Fibroblast of pulmonary artery (primary cell): ENCODE results near the gene MAN1C1.
A peak's percentile ranks its signal among the peaks of the same experiment; 100 is the strongest.

Experiments
- DNase-seq: peaks from one replicate; pipeline ENCODE4 v3.0.0-alpha.2; 2010; ENCODE audit warnings: low read depth
- H3K4me3 ChIP-seq: replicated peaks from 2 replicates; pipeline ENCODE4 v1.5.1; 2011; ENCODE audit warnings: low read depth, mild to moderate bottlenecking, control low read depth, low read length, moderate library complexity
- TF ChIP-seq, protein P1 (sequence below): IDR thresholded peaks from 2 replicates; pipeline ENCODE4 v1.5.1; 2011; ENCODE audit warnings: mild to moderate bottlenecking, control low read depth, low read length, inconsistent platforms; ENCODE audit errors: missing control alignments

Gene MAN1C1

DNA sequence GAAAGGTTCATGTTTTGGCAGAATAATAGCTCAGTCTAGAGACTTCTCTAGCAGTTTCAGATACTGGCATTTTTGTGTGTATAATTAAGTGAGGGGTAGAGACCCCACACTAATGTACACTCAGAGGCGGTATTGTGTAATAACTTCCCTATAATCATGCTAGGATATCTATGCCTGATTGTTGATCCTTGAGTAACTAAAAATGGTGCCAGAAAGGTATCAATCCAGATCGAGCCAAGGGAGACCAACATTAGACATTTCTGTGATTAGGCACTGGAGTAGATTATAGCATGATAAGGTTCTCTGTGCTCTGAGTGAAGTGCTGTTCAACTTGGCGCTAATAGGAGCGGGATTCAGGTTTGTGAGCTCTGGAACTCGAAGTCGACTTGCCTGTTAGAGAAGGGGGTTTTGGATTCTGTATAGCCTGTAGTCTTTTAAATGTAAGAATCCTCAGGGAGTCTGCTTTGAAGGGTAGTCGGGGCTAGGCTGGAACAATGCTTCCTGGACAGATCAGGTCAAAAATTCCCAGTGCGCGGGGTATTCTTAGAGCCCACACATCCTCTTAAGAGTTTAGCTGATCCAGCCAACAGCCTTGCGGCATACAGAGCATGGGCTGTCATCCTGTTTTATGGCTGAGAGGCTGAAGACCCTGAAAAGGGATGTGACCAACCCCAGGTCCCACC is 24.2 kb downstream of the MAN1C1 start:
- TF ChIP-seq, protein P1, sequence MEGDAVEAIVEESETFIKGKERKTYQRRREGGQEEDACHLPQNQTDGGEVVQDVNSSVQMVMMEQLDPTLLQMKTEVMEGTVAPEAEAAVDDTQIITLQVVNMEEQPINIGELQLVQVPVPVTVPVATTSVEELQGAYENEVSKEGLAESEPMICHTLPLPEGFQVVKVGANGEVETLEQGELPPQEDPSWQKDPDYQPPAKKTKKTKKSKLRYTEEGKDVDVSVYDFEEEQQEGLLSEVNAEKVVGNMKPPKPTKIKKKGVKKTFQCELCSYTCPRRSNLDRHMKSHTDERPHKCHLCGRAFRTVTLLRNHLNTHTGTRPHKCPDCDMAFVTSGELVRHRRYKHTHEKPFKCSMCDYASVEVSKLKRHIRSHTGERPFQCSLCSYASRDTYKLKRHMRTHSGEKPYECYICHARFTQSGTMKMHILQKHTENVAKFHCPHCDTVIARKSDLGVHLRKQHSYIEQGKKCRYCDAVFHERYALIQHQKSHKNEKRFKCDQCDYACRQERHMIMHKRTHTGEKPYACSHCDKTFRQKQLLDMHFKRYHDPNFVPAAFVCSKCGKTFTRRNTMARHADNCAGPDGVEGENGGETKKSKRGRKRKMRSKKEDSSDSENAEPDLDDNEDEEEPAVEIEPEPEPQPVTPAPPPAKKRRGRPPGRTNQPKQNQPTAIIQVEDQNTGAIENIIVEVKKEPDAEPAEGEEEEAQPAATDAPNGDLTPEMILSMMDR, result no peak
- H3K4me3 ChIP-seq, result no peak overlapping the region
- DNase-seq, result no peak

DNA sequence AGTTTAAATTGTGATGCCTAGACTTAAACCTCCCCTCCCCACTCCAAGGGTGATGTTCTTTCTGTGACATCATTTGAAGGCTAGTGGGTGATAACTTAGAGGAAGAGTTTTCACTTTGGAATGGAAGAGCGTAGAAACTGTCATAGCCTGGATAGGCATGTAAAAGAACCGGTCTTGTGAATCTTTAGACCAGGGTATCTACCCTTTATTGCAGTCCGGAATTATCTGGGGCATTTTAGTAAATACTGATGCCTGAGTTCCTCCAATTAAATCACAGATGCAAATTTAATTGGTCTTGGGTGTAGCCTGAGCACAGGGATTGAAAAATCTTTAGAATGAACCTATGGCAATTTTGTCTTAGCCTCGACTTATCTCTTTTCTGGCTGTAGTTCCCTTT is 24.7 kb downstream of the MAN1C1 start:
- H3K4me3 ChIP-seq, result no peak overlapping the region
- TF ChIP-seq, protein P1, result no peak
- no peak for DNase-seq

DNA sequence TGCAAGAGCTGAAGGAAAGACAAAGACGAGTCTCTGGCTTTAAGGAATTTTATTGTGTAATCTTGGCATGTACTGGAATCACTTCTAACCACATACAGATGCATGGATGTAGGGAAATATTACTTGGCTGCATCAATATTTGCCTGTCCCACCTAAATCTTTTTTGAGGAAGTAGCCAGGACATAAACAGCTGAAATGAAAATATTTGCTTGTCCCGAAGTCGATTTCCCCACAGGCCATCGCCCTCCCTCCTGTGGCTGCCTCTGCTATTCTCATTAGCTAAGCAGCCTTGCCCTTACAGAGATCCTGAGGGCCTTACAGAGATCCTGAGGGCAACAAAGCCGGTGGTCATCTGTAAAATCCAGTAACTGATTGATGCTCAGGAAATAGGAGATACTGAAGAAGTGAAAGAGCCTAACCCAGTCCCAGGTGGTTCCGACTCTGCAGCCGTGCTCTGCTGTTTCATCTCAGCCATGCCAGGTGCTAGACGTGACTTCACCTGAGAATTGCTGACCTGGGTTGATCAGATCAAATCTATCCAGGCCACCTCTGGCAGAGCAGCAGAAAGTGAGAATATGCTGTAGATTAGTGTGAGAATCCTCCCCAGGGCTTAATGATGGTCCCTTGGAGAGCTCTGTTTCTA is 25.5 kb downstream of the MAN1C1 start:
- TF ChIP-seq, protein P1, result no peak
- H3K4me3 ChIP-seq, result no peak overlapping the region
- DNase-seq, result peak; percentile 54

DNA sequence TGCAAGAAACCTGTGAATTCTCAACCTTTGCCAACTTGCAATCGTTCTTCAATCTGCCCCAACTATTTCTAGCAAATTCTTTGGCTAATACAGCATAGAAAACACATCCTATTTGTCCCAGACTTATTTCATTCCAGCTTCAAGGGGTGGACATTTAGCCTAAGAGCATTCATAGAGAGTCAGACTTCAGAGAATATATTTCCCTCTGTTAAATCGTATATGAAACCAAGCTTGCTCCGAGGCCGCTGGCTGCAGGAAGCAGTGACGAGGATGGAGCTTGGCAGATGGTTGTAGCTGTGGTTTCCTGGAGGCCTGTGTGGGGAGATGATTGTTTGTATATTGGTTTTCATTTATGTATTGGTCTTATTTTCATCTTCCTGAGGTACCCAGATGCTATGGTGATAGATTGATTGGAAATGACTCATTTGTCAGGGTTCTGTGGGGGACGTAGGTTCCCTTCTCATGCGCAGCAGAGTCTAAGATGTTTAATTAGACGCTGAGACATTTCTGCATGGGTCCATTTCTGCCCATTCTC is 26.1 kb downstream of the MAN1C1 start:
- TF ChIP-seq, protein P1, result no peak
- no peak overlapping the region for H3K4me3 ChIP-seq

DNA sequence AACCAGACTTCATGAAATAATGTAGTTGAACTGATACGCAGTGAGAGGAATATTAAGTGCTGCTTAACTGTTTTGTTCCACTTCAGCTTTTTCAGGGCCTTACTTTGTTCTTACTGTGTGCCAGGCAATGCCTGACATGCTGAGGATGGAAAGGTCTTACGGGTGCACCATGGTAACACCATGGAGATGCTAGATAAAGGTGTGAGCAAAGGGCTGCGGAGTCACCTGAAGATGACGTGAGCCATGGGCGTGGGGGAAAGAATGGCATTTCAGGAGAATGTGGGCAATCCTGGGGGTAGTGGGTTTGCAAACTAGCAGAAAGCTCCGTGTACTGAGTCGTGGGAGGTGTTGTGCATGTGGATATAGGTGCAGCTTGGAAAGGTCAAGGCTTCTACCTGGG is 27.3 kb downstream of the MAN1C1 start:
- H3K4me3 ChIP-seq, result no peak overlapping the region
- DNase-seq, result no peak
- TF ChIP-seq, protein P1, result no peak

More for the DNA sequence above, 26.1 kb downstream of the MAN1C1 start:
- peak; percentile 68 for DNase-seq

DNA sequence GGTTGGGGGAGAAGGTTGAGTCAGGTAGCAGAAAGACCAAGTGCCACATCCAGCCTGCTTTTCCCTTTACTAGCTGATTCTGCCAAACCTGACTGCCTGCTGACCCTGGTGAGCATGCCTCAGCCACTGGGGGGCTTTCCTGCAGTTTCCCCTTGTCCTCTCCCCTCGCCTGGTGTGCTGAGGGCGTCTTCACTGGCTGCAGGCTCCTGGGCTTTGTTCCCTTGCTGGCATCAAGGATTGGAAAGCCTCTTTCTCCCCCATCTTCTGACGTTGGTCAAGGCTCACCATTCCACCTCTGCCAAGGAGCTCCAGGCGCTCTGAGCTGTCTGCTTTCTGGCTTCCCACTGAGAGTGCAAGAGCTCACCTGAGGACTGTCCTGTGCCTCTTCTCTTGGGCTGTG is 28.4 kb downstream of the MAN1C1 start:
- DNase-seq, result no peak
- TF ChIP-seq, protein P1, result no peak
- no peak overlapping the region for H3K4me3 ChIP-seq
